ENCODE results near the gene TMEM266.

The TMEM266 gene

GRCh38 chr15:76206325-76206976 lies 146.7 kb downstream of the TMEM266 start:
- peak; percentile 27 to 76 (median 73) for DNase-seq

GRCh38 chr15:76208084-76208785 lies 148.4 kb downstream of the TMEM266 start:
- no peak for DNase-seq

DNA sequence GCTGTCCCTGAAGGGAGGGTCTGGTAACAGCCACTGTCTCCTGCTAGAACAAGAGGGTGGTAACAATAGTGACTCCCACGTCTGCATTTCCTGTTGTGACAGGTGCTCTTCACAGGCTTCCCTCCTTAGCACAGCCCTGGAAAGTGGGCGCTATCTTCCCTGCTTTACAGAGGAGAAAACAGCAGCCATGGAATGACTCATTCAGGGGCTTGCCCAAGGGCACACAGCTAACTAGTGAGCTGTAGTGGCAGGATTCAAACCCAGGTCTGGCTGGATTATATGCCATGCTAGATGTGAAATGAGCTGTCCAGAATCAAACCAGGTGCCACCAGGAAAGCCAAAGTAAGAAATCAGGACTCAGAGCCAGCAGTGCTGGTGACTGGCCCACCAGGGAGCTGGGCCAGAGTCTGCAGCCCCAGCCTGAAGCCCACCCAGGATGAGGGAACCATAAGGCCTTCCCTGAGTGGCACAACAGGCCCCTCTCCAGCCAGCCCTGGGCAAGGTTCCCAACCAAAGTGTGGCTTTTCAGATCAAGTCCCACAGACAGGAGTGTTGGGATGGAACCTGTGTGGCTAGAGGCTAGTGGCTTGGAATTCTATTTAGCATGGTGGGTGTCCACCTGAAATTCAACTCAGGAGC lies 149.1 kb downstream of the TMEM266 start:
- no peak for DNase-seq

DNA sequence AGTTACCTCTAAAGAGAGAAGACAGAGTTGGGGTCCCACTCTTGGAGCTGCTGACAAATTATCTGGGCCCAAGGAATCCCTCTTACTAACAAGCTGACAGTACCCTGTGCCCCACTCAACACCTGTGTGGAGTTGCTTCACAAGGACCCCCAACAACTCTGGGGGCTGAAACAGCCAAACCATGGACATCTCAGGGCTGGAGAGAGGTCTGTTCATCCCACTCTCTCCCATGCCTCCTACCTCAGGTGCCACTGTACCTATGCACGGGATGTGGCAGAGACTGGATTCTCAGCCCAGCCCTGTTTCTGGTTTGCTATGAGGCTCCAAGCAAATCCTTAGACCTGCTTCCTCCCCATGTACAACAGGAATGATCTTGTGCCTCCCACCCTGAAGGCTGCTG lies 149.7 kb downstream of the TMEM266 start:
- DNase-seq, result no peak

DNA sequence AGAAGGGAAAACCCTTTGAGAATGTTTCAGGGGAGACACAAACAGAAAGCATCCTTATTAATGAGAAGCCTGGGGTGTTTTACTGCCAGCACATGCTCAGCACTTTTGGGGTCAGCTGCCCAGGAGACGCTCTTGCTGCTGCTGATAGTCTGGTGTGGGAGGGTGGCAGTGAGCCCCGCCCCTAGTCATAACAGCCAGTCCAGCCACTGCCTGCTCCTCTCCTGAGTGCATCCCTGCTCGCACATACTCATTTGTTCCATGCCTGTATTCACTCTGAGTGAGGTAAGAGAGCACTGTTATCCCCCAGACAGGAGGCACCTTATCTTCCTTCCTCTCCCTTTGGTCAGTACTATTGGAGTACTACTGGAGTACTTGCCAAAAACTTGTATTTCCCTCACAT lies 150.2 kb downstream of the TMEM266 start:
- DNase-seq, result no peak

DNA sequence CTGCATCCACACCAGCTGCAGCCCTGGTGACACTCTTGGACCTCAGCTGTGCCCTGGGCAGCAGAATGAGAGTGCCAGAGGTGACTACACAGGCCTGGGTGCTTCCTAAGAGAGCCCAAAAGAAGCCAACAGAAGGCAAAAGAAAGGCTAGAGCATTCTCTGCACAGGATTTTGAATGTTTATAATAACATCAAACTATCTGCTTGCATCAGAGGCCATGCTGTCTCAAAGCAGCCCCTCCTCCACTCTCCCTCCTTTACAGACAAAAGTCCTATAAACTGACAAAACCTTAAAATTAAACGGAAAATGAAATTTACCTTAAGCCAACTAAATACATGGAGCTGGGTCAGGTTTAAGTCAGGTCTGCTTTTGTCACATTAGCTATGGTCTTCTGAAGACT lies 155.8 kb downstream of the TMEM266 start:
- no peak for DNase-seq

DNA sequence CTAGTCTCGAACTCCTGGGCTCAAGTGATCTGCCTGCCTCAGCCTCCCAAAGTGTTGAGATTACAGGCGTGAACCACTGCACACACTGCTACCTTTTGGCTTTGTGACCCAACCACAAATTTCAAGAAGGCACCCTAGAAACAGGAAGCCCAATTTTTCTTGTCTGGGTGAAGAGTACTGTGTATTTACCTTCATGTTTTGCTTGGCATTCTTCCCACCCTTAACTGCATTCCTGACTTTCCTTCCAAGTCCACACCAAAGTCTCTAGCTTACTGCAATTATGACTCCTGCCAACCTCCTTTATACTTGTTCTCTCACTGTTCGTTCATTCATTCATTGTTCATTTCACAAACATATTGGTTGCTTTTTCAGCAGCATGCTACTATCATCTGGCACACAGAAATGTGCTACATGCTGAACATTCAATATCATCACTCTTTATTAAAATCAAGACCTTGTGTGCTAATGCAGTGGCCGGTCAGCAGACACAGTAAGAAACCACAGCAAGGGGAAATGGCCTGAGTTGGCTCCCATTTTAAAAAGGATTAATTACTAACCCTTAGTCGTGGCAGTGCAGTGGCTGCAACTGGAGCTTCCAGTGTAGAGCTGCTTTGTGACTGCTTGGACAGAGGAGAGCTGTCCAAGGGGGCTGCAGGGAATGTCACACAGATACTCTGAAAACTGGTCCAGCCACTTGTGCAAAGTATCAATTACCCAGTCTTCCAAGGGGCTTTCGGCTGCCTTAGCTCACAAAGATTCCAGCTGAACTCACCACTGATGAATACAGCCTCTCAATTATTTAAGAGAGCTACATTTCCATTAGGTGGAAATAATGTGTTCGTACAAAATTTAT lies 157.5 kb downstream of the TMEM266 start:
- DNase-seq, result no peak

- DNase-seq, result no peak
Measured at GRCh38 chr15:76217882-76218217, 158.1 kb downstream of the TMEM266 start.

- no peak for DNase-seq
Measured at GRCh38 chr15:76221085-76221767, 161.4 kb downstream of the TMEM266 start.

- DNase-seq, result no peak
Measured at GRCh38 chr15:76222159-76222558, 162.4 kb downstream of the TMEM266 start.

DNA sequence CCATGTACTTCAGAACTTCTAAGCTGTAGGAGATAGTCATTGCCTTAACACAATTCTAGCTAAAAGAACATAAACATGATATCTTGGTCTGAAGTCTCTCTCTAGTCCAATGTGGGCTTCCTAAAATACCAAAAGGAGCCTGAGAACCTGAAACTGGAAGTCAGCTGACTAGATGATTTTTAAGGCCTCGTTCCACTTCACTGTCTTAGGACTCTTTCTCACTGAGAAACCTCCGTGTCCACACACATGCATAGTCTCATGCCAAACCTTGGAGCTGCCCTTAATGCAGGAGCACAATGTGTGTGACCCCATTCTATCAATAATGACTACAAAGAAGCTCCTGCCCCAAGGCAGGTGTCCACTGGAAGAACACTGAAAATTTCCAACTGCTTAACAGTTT lies 163.7 kb downstream of the TMEM266 start:
- no peak for DNase-seq

DNA sequence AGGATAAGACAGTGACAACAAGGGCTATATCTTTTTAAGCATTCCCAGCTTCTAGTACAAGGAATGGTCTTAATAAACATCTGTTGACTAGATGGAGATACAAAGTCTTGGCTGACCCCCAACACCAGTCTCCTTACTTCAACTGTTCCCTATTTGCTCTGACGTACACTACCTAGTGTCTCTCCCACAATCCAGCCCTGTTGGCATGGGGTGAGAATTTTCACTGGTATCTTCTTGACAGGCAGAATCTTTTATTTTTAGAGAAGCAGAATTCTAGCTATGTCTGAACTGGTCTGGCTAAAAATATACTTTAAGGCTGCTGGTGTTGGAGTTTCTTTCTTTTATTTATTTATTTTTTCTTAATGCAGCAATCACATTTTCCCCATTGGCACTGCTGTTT lies 169.5 kb downstream of the TMEM266 start:
- no peak for DNase-seq

DNA sequence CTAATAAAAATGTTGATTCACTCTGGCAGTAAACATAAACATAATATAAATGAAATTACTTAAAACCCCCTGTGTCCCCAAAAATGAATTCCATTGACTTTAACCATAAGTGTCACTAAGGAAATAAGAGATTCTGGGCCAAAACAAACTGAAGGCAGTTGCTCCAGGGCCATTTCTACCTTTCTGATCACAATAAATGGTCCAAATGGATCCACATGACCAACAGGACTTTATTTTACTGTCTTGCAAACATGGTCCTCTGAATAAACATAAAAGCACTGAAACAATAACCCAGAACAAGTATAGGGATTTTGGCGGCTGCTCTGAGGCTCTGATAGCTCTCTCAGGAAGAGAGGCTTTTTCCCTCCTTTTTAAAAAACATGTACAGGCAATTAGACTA lies 174.1 kb downstream of the TMEM266 start:
- peak in 1 of 3 experiments; percentile 45 for DNase-seq

DNA sequence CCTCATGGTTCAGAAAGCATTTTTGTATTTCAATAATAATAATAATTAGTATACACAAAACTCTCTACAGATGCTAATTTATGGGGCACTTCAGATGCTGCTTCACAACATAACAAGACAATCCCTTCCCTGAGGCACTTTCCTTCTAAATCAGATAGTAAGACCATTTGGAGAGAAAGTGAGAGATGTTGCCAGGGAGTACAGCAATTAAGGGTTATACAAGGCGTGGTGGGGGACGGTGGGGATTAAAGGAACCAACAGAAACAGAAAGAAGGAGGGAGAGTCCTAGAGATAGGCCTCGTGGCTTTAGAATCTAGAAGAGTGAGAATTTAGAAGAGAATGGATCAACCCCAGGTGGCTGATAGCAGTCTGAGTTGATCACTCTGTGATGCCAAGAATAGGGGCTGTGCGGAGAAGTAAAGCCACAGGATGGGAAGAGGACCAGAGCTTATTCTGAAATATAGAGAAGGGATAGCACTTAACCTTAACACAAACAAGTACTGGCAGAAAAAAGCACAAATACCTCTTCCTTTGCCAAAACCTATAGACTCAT lies 174.6 kb downstream of the TMEM266 start:
- DNase-seq, result peak in 2 of 3 experiments; percentile 66 to 94

GRCh38 chr15:76235186-76235826 lies 175.5 kb downstream of the TMEM266 start:
- peak; percentile 32 to 72 (median 53) for DNase-seq

GRCh38 chr15:76236350-76236749 lies 176.6 kb downstream of the TMEM266 start:
- no peak for DNase-seq

- DNase-seq, result peak; percentile 6 to 93 (median 64)
Measured at GRCh38 chr15:76239786-76240185, 180.0 kb downstream of the TMEM266 start.

DNA sequence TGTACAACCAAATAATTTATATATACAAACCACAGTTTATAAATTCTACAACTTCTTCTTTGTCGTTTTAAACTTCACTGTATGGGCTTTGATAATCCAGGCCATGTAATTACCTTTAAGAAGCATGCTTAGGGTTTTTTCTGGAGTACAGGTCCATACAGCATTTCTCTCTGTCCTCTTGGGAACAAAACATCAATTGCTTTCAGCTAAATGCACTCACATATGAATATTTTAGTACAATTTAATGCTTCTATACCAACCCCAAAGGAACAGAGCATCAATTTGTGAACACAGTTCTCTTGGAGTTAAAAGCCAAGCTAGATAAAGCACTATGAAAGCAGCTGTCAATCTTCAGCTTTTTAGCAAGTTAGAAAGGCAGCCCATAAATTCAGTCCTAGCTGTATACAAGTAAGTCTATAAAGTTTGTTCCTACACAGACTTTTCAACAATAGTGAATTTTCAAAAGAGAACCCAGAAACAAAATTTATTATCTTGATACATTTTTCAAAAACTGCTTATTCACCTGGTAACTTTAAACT lies 185.4 kb downstream of the TMEM266 start:
- DNase-seq, result no peak

- DNase-seq, result no peak
Measured at GRCh38 chr15:76251717-76252116, 191.9 kb downstream of the TMEM266 start.

DNA sequence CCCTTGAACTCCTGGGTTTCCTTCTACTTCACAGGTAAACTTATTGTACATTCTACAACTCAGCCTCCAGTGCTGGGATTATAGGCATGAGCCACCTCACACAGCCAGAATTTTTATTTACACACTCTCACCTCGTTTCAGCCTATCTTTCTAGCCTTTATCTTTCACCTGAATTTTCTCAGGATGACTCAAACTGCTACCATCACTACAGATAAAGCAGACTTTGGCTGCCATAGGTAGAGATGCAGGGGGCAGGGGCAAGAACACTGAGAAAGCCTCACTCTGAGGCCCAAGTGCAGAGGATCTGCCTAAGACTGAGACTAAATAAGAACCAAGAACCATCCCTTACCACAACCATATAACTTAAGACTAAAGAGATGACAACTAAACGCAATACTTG lies 192.5 kb downstream of the TMEM266 start:
- no peak for DNase-seq

- DNase-seq, result no peak
Measured at GRCh38 chr15:76253691-76254473, 194.1 kb downstream of the TMEM266 start.

All from NCI-H1417 (cell line).